ENCODE measurements around the gene TAF11L6. TPM values are rescaled to one million over a fixed set of nuclear protein-coding genes. Genes with fewer than 3 reads are reported as not detected.
"Not testable (repeated sequence)": the region's sequence is repeated elsewhere in the genome, so short reads cannot be mapped to it uniquely, and the experiment has no call there.

Gene TAF11L6
- total RNA-seq: not detected in 2 replicates

DNA sequence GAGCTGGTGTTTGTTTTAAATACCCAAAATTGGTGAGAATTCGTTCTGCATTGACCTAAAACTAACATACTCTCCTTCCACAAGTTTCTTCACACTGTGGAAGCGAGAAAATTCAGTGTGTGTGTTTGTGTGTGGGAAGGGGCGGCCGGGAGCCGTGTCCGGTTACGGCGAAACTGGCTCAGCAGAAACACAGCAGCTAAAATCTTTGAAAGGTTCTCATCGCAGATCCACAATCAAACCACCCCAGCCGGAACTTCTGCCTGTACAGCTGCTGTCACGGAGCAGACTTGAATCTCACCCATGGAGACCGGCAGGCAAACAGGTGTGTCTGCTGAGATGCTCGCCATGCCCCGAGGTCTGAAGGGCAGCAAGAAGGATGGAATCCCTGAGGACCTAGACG, at the start of gene TAF11L6:
Gene TAF11L6, plus strand, starts transcription at position 301 of the 400 bp plus-strand sequence.
- H3K4me3 ChIP-seq (ENCODE audit: low read depth, low read length); DNase-seq (ENCODE audit: low read depth): not testable (repeated sequence)

DNA sequence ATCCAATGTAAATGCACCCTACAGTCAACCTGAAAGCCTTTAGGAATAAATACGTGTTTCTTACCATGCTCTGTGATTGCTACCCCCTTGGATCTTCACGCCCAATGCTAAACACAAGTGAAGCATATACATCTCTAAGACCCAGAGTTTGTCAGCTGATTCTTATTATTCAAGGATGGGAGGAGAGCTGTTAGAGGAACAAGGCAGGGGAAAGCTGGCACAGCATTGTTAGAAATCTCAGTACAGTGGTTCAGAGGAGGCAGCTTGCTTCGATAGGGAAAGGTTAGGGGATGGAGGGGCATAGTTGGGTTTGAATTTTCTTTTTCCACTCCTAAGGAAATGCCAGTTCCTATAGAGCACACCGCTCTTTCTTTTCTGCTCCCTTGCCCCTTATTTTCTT, 47.1 kb upstream of the TAF11L6 start:
- TF ChIP-seq, protein P1, sequence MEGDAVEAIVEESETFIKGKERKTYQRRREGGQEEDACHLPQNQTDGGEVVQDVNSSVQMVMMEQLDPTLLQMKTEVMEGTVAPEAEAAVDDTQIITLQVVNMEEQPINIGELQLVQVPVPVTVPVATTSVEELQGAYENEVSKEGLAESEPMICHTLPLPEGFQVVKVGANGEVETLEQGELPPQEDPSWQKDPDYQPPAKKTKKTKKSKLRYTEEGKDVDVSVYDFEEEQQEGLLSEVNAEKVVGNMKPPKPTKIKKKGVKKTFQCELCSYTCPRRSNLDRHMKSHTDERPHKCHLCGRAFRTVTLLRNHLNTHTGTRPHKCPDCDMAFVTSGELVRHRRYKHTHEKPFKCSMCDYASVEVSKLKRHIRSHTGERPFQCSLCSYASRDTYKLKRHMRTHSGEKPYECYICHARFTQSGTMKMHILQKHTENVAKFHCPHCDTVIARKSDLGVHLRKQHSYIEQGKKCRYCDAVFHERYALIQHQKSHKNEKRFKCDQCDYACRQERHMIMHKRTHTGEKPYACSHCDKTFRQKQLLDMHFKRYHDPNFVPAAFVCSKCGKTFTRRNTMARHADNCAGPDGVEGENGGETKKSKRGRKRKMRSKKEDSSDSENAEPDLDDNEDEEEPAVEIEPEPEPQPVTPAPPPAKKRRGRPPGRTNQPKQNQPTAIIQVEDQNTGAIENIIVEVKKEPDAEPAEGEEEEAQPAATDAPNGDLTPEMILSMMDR (IDR thresholded peaks at IDR 0.05; ENCODE audit: insufficient read depth, low read depth, low read length): no peak
- H3K4me3 ChIP-seq (ENCODE audit: low read depth, low read length): no peak overlapping the region
- no peak for DNase-seq (ENCODE audit: low read depth)

DNA sequence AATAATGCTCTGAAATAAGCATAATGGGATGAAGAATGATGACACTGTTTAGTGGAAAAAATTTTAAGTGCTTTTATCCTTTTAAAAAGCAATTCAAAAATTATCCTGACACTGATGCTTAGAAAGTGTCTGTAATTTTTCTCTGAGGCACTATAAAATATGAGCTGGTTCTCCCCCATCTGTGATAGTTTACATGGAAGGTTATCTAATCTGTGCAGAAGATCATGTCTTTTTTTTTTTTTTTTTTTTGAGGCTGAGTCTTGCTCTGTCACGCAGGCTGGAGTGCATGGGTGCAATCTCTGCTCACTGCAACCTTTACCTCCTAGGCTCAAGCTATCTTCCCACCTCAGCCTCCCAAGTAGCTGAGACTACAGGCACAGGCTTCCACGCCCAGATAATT, 45.7 kb upstream of the TAF11L6 start:
- no peak overlapping the region for H3K4me3 ChIP-seq (ENCODE audit: low read depth, low read length)
- TF ChIP-seq, protein P1 (IDR thresholded peaks at IDR 0.05; ENCODE audit: insufficient read depth, low read depth, low read length): no peak
- DNase-seq (ENCODE audit: low read depth): no peak

DNA sequence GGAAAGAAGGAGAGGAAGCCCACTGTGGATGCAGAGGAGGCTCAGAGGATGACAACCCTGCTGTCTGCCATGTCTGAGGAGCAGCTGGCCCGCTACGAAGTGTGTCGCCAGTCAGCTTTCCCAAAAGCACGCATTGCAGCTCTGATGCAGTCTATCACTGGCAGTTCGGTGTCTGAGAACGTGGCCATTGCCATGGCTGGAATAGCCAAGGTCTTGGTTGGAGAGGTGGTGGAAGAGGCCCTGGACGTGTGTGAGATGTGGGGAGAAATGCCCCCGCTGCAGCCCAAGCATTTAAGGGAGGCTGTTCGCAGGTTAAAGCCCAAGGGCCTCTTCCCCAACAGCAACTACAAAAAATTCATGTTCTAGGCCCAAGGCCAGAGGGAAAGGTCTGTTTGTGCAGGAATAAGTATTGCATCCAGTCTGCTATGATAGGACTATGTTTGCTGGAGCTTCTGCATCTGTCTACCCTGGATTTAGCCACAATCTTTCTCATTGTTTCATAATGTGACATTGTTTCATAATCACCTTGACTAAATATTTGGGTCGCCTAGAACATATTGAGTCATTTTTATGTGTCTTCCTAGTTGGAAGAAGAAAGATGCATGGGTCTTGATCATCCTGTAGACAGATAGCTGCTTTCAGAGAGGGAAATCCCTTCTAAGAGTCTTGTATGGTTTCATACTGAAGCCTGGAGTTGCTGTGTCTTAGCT, 41.9 kb upstream of the TAF11L6 start:
- not testable (repeated sequence) for H3K4me3 ChIP-seq (ENCODE audit: low read depth, low read length); DNase-seq (ENCODE audit: low read depth)

DNA sequence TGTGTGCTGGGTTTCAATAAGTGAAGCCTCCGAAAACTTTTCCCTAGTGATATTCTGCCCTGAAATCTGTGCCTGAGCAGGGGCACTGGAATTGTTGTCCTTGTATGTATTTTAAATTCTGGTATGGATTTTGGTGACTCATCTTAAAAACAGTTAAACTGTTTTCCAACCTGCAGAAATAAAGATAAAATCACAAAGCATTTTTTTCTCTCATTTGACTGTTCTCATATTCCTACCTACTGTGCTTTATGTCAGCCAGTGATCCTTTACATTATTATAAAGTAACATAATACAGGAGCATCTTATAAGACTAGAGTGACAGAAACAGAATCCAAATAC, 41.3 kb upstream of the TAF11L6 start:
- TF ChIP-seq, protein P1 (IDR thresholded peaks at IDR 0.05; ENCODE audit: insufficient read depth, low read depth, low read length): no peak
- H3K4me3 ChIP-seq (ENCODE audit: low read depth, low read length): no peak overlapping the region
- no peak for DNase-seq (ENCODE audit: low read depth)

DNA sequence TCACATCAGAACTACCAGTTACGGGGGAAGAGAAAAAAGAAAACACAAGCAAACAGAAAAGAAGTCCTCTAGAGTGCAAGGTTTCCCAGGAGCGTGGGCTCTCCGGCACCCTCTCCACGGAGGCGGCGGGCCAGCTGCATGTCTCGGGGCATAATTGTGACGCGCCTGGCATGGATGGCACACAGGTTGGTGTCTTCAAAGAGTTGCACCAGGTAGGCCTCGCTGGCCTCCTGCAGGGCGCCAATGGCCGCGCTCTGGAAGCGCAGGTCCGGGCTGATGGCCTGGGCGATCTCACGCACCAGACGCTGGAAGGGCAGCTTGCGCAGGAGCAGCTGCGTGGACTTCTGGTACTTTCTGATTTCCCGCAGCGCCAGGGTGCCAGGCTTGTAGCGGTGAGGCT, 37.2 kb upstream of the TAF11L6 start:
- DNase-seq (ENCODE audit: low read depth); H3K4me3 ChIP-seq (ENCODE audit: low read depth, low read length): not testable (repeated sequence)

DNA sequence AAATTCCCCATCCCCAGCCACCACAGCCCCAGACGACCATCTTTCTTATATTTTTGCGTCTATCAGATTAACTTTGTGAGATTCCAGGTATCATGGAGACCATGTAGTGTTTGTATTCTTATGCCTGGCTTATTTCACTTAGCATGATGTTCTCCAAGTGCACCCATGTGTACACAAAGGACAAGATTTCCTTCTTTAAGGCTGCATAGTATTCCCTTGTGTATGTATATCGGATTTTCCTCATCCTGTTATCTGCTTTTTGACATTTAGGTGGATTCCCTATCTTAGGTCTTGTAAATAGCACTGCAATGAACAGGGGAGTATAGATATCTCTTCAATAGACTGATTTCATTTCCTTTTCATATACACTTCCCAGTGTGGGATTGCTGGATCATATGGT, 35.7 kb upstream of the TAF11L6 start:
- DNase-seq (ENCODE audit: low read depth): no peak
- TF ChIP-seq, protein P1 (IDR thresholded peaks at IDR 0.05; ENCODE audit: insufficient read depth, low read depth, low read length): no peak
- no peak overlapping the region for H3K4me3 ChIP-seq (ENCODE audit: low read depth, low read length)

DNA sequence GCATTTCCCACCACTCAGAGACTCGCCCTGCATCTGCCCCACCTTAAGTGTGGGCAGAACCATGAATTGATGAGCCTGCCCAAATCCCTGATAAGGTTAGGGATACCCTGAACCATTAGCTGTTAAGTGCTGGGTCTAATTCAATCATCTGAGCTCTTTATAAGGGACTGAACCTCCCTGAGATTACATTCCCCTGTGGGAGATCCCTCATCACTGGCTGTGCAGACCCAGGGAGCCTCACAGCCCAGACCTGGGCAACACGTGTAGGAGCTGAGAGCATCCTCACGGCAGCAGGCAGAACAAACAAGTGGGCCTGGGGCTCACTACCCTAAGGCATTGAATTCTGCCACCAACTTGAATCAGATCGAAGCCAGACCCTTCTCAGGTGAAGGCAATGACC, 31.0 kb upstream of the TAF11L6 start:
- DNase-seq (ENCODE audit: low read depth): no peak
- TF ChIP-seq, protein P1 (IDR thresholded peaks at IDR 0.05; ENCODE audit: insufficient read depth, low read depth, low read length): no peak
- H3K4me3 ChIP-seq (ENCODE audit: low read depth, low read length): no peak overlapping the region

DNA sequence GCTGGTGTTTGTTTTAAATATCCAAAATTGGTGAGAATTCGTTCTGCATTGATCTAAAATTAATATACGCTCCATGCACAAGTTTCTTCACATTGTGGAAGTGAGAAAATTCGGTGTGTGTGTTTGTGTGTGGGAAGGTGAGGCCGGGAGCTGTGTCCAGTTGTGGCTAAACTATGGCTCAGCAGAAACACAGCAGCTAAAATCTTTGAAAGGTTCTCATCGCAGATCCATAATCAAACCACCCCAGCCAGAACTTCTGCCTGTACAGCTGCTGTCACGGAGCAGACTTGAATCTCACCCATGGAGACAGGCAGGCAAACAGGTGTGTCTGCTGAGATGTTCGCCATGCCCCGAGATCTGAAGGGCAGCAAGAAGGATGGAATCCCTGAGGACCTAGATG, 30.5 kb upstream of the TAF11L6 start, which contains the start of gene TAF11L2:
Gene TAF11L2, plus strand, starts transcription at position 301 of the 400 bp plus-strand sequence.
- H3K4me3 ChIP-seq (ENCODE audit: low read depth, low read length); DNase-seq (ENCODE audit: low read depth): not testable (repeated sequence)

Measured in fibroblast of villous mesenchyme (primary cell).